Stimulated activated CD8-positive, alpha-beta memory T cell treated with anti-CD3 and anti-CD28 coated beads, Interleukin-15, amount 100 ng/mL, for 24 hours (primary cell): ENCODE data around the gene CD151.

ENCODE experiments used
- DNase-seq: peaks from one replicate; pipeline ENCODE4 v3.0.0-alpha.2; 2020; ENCODE audit warnings: low read depth

CD151 gene

GRCh38 chr11:829176-829846 lies 3.4 kb upstream of the CD151 start:
- no peak for DNase-seq

GRCh38 chr11:829847-830294 lies 2.9 kb upstream of the CD151 start:
- DNase-seq, result no peak

GRCh38 chr11:830295-831117 lies 2.2 kb upstream of the CD151 start:
- no peak for DNase-seq

- DNase-seq, result no peak
Measured at GRCh38 chr11:831118-831864, 1.5 kb upstream of the CD151 start.

GRCh38 chr11:831961-832528 lies 707 bp upstream of the CD151 start:
- no peak for DNase-seq

GRCh38 chr11:833114-833791 lies 501 bp downstream of the CD151 start:
- no peak for DNase-seq

GRCh38 chr11:833849-834311 lies 1.1 kb downstream of the CD151 start:
- DNase-seq, result no peak

GRCh38 chr11:834371-835316 lies 1.9 kb downstream of the CD151 start:
- DNase-seq, result no peak

GRCh38 chr11:836274-836673 lies 3.5 kb downstream of the CD151 start:
- DNase-seq, result no peak

- DNase-seq, result no peak
Measured at GRCh38 chr11:836700-837099, 3.9 kb downstream of the CD151 start.

GRCh38 chr11:837189-837989 lies 4.6 kb downstream of the CD151 start:
- DNase-seq, result no peak

- no peak for DNase-seq
Measured at GRCh38 chr11:837990-838307, 5.2 kb downstream of the CD151 start.

- no peak for DNase-seq
Measured at GRCh38 chr11:838441-839279, 5.9 kb downstream of the CD151 start.

- no peak for DNase-seq
Measured at GRCh38 chr11:839280-839623, 6.5 kb downstream of the CD151 start.

- no peak for DNase-seq
Measured at GRCh38 chr11:839875-840617, 7.3 kb downstream of the CD151 start.

GRCh38 chr11:841981-842369 lies 9.2 kb downstream of the CD151 start:
- DNase-seq, result no peak

- DNase-seq, result peak; percentile 79
Measured at GRCh38 chr11:842370-843002, 9.7 kb downstream of the CD151 start, which contains the start of the genes POLR2L and TSPAN4. TSS of gene POLR2L (minus strand) at chr11:842529. CDS start at chr11:842508, 21 bp downstream. TSS of gene TSPAN4 (plus strand) at chr11:842852. CDS start at chr11:850305, 7,453 bp downstream.
